HG03108 (cell line): ENCODE data around the gene EML6.

ENCODE experiments used
- ATAC-seq: cut with Tn5 transposase; IDR thresholded peaks from one replicate; pipeline ENCODE4 v1.9.1; 2021; ENCODE audit warnings: moderate library complexity; ENCODE audit not compliant: unreplicated experiment

EML6 gene

DNA sequence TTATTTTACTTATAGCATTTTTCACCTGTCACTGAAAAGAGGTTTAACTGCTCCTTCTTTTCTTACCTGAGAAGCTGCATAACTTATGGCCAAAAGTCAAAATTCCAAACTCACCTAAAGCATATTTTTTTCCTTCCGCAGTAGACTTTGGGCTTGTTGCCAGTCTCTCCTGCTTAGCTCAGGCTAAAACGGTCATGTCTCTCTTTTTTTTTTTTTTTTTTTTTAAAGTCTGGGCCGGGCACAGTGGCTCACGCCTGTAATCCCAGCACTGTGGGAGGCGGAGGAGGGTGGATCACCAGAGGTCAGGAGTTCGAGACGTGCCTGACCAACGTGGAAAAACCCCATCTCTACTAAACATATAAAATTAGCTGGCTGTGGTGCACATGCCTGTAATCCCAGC is 213.3 kb downstream of the EML6 start:
- no peak for ATAC-seq

DNA sequence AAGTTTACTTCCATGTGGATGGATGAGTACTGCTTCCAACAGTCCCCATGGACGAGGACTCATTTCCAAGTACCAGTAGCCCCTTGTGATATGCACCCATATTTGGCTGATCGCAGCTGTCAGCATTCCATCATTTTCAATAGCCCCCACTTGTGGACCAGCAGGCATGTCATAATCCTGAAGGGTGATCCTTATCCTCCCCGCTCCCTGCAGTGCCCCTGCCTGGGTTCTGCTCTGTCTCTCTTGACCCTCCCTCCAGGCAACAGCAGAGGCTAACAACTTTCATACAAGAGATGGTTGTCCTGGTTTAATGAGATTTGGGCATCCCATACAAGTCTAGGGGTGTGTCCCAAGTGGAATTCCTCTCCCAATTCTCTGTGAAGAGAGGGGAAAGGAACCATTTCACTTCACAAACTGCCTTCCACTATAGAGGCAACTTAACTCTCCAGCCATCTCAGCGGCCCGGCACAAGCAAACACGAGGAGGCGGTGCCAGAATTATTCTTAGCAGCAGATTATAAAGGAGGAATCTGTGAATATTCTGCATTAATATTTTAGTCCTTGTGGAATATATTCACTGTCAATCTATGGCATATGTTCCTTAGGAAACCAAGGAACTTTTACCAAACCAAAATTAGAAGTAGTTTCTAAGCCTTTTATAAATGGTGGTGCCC is 216.1 kb downstream of the EML6 start:
- ATAC-seq, result no peak

DNA sequence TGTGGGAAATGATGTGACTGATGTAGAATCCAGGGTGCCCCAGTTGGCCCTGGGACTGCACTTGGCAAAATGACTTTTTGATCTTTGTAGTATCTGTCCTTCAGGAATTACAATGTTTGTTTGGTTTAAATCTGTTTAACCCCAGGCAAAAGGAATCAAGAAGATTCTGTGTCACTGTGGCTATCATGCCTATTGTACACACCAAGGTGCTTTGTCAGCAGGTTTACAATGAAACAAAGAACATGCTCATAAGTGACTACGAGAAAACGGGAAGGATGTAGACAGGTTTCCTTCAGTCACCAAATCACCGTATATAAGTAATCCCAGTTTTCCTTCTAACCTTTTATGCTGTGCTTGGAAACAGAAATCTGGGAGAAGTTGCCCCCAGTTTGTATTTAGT is 217.3 kb downstream of the EML6 start:
- ATAC-seq, result no peak

DNA sequence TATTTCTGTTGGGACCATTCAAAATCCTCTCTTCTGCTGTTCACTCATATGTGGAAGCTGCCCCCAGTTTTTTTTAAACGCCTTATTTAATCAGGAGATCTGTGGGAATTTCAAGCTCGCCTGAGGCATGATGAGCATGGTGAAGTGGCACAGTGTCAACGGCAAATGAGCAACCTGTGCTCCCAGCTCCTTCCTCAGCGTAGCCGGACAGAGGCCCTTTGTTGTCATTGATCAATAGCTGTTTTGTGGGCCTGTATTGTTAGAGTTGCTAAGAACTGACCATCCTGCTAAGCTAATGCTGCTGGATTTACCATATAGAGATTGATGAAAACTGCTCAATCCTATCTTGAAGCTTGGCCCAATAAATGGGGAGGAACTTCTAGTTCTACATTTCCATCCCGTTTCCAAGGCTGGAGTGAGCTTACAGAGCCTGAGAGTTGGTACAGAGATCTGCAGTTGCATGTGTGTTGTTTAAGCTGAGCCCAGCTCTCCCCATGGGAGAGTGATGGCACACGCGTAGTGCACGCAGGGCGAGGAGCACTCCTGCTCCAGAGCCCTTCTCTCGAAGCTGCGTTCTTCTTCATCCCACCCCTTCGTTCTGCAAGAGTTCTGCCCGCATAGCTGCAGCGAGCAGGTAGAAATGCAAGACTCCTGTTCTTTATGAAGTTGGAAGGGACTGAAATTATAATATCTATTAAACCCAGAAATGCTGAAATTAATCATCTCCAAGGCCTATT is 218.0 kb downstream of the EML6 start:
- ATAC-seq, result no peak

DNA sequence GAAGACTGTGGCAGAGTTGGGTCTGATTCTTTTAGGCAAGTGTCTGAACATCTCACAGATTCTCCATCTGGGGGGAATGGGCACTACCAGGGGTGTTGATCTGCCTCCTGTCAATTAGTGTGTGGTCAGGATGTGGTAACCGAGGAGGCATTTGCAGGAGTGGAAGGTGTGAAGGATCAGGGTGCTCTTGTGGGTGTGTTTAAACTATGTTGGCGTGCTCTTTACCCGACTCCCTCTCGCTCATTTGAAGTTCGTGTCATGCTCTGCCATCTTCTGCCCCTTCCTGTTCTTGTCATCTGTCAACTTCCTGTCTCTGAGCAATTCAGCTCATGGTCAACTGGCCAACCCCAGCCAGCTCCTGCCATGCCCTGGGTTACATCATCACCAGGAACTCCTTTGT is 218.9 kb downstream of the EML6 start:
- ATAC-seq, result no peak

GRCh38 chr2:54944724-54945326 is 221.4 kb downstream of the EML6 start:
- no peak for ATAC-seq

GRCh38 chr2:54945391-54946219 is 222.1 kb downstream of the EML6 start:
- ATAC-seq, result no peak

DNA sequence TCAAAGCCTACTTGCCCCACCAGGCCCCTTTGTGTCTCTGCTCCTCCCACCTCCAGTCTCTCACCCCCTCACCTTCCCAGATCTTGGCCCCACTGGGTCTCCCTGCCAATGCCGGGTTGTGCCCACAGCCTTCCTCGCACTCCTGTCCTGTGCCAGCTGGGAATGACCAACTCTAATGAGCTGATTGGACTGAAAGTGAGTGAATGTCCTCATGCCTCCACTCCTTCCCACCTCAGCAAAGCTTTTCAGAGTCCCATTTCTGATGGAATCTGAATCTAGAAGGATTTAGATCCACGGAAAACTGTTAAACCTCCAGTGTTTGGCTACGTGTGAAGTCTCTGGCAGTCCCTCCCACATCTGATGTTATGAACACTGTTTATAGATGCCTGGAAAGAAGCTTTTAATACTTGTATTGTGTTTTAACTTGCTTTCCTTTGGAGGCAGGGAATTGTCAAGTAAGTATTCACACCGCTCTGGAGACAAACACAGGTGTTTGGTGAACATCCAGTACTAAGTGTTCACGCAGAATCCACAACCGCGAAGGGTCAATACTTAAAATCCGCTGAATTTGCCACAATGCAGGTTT is 222.9 kb downstream of the EML6 start:
- no peak for ATAC-seq

- no peak for ATAC-seq
Measured at GRCh38 chr2:54947136-54947535, 223.7 kb downstream of the EML6 start.

DNA sequence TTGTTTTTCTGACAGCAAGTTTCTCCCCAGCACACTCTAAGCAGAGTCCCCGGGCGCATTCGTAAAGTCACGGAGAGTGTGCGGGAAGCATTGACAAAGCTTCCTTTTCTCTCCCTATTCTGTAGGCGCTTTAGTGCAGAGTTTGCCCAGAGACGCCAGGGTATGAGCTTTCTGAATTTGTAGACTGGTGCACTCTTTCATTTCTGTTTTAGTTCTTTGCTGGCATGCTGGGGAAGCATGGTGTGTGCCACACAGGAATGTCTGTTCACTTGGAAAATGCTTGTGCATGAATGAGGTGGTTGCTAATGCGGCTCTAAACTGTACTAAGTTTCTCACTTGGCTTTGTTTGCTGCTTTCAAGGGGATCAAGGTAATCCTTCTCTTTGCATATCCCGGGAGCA is 224.2 kb downstream of the EML6 start:
- no peak for ATAC-seq

DNA sequence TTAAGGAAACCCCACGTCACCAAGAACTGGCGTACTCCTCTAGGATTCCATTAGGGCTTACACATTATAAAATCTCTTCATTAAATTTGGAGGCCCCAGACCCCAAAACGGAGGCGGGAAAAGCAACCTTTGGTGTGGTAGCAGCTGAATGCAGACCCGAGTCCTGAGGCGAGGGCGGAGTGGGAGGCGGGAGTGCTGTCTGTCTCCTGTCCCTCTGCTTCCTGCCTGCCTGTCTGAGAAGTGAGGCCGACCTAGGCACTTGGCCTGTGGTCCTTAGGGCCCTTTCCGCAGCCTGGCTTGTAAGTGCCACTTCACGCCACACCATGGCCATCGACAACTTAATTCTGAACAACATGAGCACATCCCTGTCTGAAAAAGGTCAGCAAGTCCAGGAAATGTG is 224.7 kb downstream of the EML6 start:
- no peak for ATAC-seq

DNA sequence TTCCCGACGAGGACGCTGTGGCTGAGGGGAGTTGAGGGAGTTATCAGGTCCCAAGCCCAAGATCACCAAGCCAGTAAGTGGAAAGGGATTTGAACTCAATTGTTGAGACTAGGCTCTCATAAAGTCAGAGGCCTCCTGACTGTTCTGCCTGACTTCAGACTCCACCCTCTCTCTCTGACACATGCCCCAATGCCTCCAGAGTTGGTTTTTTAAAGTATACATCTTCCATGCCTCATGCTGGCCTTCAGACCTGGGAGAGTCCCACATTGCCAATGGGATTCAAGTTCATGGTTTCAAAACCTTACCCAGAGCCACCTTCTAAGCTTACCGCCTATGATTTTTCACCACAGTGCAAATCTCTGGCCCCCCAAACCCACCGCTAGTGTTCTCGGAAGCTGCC is 226.0 kb downstream of the EML6 start:
- ATAC-seq, result no peak

GRCh38 chr2:54950811-54951210 is 227.3 kb downstream of the EML6 start:
- ATAC-seq, result no peak

GRCh38 chr2:54952425-54952824 is 229.0 kb downstream of the EML6 start:
- no peak for ATAC-seq

GRCh38 chr2:54952978-54953456 is 229.6 kb downstream of the EML6 start:
- ATAC-seq, result no peak

DNA sequence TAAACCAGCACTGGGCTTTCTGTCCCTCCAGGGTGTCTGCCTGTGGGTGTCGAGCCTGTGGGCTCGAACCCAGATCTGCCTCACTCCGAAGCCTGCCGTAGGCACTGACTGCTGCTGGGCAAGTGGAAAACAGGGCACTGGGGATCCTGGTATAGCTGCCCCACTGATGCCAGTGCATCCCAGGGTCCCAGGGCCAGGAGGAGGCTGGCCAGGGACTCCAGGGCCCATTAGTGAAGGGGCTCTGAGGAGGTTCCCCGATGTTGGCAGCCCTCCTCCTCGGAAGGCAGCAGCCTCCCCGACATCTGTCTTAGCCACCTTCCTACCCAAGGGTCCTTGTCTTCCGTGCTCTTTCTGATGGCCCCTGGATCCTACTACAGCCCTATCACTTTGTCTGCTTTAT is 230.7 kb downstream of the EML6 start:
- no peak for ATAC-seq

DNA sequence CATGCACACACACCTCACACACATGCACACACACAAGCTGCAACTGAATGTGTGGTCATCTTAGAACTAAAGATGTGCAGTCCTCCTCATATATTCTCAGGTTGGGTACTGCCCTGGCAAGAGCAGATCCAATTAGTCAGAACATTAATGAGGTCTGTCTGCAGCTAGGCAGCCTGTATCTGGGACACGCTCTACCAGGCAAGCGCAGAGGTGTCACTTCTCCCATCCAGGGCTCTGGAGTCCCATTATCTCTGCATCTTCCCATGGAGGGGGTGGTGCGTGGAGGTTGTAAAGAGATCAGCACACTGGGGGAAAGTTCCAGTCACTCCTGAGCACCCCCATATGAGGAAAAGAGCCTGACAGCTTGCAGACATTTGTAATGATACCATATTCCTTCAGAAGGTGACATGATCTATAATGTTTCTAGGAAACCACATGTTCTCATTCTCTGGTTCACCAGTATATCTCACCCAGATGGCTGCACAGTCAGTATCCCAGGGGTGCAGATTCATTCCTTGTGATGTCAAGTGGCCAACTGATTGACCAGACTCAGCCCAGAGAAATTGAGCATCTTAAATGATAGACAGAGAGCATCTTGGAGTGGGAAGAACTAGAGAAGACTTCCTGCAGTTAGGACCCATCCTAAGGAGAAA is 231.4 kb downstream of the EML6 start:
- ATAC-seq, result no peak

GRCh38 chr2:54955358-54956110 is 232.1 kb downstream of the EML6 start:
- ATAC-seq, result no peak

- no peak for ATAC-seq
Measured at GRCh38 chr2:54956111-54956627, 232.7 kb downstream of the EML6 start.
